GM21528 (cell line): Measurements from ENCODE around the gene SMIM38.
"Not testable (repeated sequence)": the region's sequence is repeated elsewhere in the genome, so short reads cannot be mapped to it uniquely, and the experiment has no call there.

Source experiments
- ATAC-seq: cut with Tn5 transposase; IDR thresholded peaks from one replicate; pipeline ENCODE4 v1.9.1; 2021; ENCODE audit warnings: mild to moderate bottlenecking, moderate library complexity; ENCODE audit not compliant: unreplicated experiment, low FRiP score

The SMIM38 gene

DNA sequence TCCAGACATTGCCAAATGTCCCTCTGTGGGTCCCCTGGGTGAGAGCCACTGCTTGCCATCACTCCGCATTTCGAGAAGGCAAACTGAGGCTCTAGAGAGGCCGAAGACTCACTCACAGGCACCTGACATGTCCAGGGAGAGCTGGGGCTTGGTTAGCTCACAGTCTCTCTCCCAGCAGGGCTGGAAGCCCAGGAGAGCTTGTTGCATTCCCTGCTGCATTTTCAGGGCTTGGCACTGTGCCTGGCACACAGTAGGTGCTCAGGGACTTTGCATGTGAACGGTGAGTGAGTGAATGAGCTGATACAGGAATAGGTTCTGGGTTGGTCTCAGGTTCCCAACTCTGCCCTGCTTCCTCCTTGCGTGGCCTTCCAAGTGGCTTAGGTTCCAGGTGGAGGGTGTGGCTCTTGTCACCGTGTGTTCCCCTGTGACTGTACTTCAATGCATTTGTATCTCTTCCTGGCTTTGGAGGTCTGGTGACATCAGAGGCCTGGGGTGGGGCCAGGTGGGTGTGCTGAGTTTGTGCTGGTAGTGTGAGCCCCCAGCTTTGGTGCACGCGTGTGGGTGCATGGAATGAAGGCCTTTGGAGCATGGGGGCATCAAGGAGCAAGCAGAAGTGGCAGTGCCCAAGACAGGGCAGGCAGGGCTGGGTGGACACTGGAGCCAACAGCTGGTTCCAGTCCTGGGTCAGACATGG, 18.4 kb upstream of the SMIM38 start:
- no peak for ATAC-seq

DNA sequence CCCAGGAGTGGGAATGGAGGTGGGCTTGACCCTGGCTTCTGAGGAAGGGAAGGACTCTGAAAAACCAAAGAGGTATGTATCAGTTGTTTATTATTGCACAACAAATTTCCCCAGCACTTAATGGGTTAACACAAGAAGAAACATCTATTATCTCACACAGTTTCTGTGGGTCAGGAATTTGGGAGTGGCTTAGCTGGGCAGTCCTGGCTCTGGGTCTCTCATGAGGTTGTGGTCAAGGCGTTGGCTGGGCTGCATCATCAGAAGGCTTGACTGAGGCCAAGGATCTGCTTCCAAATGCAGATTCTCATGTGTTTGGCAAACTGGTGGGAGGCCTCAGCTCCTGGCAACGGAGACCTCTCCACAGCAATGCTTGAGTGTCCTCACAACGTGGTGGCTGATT, 17.5 kb upstream of the SMIM38 start:
- ATAC-seq, result no peak

DNA sequence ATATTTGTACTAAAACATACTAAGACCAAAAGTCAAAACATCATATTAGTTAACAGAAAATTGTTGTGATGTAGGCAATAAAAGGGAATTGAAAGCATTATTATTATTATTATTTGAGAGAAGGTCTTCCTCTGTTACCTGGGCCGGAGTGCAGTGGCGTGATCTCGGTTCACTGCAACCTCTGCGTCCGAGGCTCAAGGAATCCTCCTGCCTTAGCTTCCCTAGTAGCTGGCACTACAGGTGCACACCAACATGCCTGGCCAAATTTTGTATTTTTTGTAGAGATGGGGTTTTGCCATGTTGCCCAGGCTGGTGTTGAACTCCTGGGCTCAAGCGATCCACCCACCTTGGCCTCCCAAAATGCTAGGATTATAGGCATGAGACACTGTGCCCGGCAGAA, 15.6 kb upstream of the SMIM38 start:
- not testable (repeated sequence) for ATAC-seq

DNA sequence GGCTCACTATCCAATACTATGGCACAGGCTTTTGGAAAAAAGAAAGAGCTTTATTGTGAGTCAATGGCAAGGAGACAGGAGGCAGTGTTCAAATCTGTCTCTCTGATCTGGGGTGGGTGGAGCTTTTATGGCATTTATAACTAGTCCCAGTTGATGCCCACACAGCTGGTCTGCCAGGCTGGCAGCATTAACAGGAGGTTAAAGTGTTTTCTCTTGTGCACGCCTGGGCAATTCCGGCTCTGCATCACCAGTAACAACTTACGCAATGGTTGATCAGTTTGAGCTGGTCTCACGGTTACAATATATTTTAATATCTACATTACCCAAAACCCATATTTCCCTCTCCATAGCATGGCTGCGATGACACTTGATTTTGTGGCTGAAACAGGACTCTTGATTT, 15.1 kb upstream of the SMIM38 start:
- no peak for ATAC-seq

DNA sequence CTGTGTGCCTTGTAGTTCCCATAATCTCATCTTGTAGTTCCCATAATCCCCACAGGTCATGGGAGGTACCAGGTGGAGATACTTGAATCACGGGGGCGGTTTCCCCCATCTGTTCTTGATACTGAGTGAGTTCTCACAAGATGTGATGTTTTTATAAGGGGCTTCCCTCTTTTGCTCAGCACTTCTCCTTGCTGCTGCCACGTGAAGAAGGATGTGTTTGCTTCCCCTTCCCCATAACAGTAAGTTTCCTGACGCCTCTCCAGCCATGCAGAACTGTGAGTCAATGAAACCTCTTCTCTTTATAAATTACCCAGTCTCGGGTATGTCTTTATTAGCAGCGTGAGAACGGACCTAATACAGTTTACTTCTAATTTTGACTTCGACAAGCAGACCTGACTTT, 14.0 kb upstream of the SMIM38 start:
- no peak for ATAC-seq

DNA sequence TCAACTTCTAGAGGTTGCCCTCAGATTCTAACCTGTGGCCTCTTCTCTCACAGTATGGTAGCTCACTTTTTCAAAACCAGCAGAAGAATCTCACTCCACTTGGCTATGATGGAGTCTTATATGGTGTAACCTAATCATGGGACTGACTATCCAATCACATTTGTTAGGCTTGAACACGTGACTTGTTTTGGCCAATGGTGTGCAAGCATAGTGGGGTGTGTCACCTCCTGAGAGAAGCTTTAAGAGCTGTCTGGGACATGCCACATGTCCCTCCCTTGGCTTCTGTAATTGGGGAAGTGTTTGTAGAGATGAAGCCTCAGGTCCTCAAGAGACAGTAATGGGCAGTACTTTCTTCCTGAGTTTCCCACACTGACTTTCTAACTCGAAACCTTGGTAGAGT, 12.8 kb upstream of the SMIM38 start:
- ATAC-seq, result no peak

DNA sequence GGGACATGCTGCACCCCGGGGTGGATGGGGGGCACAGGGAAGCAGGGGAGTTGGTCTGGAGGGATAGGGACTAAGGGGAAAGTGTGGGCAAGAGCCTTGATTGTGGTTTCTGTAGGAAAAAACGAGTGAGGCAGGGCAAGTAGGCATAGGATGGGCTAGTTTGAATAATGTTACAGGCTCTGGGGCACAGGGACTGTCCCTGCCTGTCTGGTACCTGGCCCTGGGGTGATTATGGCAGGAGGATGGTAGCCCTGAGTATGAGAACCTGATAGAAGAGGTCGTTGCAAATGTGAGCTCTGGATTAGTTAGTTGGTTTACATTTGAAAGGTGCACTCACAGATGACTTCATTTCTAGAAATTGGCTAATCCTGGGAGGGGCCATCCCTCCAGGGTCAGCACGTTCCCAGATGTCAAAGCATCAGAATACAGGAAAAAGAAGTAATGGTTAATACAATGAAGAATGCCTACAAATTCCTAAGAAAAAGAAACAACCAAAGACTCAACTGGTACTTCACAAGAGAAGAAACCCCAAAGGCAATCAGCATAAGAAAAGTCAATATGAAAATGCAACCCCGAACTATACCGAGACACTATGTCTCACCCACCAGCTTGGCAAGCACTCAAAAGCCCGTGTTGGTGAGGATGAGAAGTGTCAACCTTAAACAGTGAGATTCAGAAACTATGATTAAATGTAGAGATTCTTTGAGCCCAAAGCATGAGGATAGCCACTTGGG, 11.3 kb upstream of the SMIM38 start:
- ATAC-seq, result no peak

DNA sequence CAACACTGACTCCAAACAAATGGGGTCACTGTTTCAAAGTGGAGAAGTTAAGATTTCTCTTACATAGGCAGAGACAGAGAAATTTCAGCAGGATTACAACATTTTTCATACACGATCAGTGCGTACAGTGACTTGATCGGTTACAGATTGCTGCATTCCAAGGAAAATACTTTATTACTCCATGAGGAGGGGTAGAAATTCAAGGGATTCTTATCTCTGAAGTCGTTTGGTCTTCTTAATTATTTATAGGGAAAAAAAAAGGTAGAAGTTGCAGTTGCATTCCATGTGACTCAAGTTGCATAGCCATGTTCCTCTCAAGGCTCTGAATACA, 10.7 kb upstream of the SMIM38 start:
- no peak for ATAC-seq

DNA sequence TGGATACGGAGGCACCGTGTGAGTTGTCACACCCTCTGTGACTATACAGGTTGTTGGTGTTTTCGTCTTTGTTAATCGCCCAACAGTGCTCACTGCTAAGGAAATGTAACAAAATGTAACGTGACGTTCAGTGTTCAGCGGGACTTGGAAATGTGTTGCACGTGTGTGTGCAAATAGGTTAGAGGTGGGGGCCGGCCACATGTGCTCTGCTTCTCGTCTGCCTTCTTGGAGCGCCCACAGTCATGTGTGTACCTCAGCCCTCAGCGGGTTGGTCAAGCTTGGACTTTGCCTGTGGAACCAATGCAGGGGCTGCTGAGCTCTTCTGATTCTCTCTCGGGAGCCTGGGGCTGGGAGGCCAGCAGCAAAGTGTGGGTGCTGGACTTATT, 7.4 kb upstream of the SMIM38 start:
- no peak for ATAC-seq

DNA sequence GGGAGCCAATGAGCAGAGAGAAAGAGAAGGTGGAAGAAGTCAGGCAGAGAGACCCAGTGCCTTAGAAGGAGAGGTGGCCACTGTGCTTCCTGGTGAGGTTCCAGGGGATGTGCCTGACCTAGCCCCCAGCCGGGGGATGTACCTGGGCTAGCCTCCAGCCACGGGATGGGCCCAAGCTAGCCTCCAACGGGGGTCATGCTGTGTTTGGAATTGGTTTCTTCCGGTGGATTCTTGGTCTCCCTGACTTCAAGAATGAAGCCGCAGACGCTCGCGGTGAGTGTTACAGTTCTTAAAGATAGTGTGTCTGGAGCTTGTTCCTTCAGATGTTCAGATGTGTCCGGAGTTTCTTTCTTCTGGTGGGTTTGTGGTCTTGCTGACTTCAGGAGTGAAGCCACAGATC, 6.9 kb upstream of the SMIM38 start:
- ATAC-seq, result no peak

DNA sequence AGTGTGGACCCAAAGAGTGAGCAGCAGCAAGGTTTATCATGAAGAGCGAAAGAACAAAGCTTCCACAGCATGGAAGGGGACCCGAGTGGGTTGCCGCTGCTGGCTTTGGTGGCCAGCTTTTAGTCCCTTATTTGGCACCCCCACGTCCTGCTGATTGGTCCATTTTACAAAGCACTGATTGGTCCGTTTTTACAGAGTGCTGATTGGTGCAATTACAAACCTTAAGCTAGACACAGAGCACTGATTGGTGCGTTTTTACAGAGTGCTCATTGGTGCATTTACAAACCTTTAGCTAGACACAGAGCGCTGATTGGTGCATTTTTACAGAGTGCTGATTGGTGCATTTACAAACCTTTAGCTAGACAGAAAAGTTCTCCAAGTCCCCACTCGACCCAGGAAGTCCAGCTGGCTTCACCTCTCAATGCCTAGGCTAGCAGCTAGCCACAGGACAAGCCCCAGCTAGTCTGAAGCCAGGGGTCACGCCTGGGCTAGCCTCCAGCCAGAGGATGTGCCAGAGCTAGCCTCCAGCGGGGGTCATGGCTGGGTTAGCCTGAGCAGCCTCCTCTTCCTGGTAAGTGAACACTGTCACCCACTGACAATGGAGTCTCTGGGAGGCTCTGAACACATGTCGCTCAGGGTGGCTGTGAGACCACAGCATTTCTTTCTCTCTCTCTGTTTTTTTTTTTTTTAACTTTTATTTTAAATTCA, 6.2 kb upstream of the SMIM38 start:
- not testable (repeated sequence) for ATAC-seq

DNA sequence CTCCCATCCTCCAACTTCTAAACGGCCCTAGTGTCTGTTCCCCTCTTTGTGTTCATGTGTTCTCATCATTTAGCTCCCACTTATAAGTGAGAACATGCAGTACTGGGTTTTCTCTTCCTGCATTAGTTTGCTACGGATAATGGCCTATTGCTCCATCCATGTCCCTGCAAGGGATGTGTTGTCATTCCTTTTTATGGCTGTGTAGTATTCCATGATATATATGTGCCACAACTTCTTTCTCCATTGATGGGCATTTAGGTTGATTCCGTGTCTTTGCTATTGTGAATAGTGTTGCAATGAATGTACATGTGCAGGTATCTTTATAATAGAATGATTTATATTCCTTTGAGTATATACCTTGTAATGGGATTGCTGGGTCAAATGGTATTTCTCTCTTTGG, 5.6 kb upstream of the SMIM38 start:
- no peak for ATAC-seq

DNA sequence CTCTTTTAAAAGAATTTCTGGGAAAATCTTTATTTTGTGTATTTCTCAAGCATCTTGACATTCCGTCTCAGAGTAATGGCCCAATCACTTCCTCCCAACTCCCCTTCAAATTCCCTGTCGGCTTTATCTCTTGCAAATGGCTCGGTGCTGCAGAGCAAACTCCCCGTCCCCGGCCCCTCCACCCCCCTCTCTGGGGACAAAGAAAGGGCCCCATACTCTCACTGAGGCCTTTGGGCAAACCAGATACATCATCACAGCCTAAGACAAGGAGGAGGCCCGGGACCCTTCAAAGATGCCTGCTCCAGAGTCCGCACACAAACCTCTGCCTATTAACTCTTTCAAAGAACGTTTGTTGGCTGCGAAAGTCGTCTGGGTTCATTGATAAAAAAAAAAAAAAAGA, 3.9 kb upstream of the SMIM38 start:
- no peak for ATAC-seq

DNA sequence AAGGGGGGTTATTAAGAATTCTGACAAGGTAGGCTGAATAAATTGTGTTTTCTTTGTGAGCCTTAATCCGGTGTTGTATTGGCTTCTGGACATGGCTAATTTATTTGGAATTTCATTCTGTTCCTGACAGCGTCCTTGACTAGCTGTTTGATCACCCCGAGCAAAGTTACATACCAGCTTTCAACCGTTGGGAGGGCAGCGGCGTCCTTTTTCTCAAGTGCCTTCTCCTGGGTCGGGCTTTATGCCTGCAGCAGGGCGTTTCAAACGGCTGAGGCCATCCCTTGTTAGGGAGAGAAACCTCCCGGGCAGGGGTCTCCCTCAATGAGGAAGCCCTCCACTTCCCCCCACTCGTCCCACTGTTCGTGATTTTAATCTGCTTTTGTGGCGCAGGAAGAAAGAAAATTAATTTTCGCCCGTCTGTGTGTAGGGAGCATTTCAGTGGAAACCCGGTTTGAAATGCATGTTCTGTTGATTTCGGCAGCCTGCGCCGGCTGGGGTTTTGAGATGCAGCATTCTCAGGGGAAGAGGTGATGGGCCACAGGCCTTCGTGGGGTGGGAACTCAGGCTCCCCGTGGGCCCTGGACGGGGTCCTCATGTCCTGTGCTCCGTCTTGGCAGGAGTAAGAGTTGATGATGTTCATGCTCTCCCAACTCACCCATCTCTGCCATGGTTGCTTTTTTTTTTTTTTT, 2.9 kb upstream of the SMIM38 start:
- no peak for ATAC-seq

DNA sequence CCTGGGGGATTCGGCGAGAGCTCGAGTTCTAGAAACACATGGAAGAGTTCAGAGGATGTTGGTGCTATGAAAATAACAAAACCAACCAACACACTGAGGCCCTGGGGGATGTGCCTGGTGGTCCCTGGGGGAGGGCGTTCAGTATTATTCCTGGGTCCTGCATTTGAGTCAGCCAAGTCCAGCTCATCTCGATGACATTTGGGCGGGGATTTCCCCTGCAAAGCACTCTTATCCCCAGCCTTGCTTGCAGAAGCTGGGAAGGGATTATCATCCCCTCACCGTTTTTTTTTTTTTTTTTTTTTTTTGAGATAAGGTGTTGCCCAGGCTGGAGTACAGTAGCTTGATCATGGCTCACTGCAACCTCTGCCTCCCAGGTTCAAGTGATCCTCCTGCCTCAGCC, 2.1 kb upstream of the SMIM38 start:
- ATAC-seq, result no peak

DNA sequence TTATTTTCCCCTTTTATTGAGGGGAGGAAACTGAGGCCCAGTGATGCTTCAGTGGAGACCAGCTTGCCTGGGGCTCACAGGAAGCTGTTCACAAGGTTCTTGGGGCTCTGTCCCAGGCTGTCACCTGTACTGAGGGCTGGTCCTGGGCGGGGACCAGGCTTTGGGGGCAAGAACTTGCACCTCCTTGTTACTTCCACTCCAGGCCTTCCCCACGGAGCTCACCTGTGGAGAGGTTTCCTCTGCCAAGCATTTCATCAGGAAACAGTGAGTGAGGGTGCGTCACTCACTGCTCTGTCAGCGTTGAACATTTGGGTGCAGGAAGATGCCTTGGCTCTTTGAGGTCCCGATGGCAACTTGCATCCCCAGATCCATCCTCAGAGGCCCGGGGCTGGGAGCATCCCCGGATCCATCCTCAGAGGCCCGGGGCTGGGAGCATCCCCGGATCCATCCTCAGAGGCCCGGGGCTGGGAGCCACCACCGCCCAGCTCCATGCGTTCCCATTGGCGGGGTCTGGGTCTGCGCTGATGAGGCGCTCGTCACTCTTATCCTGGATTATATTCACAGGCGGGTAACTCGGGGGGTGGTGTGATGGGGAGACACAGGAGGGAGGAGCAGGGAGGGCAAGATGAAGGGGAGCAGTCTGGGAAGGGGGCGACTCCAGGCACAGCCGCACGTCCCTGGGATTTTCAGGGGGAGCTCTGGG, 1.4 kb upstream of the SMIM38 start:
- no peak for ATAC-seq

DNA sequence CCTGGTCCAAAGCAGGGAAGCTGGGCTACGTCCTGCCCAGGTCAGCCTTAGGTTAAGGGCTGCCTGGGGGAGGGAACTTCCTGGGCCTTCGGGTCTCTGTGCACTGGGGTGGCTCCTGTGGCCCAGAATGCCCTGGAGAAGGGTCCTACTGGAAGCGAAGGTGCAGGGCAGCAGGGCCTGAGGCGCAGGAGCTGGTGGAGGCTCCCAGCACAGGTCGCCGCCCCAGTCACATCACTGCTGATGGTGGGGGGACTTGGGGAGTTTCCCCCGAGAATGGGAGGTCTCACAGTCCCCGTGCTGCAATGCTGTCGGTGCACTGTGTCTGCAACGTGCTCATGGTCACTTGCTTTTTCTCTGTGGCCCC, 815 bp upstream of the SMIM38 start:
- no peak for ATAC-seq

DNA sequence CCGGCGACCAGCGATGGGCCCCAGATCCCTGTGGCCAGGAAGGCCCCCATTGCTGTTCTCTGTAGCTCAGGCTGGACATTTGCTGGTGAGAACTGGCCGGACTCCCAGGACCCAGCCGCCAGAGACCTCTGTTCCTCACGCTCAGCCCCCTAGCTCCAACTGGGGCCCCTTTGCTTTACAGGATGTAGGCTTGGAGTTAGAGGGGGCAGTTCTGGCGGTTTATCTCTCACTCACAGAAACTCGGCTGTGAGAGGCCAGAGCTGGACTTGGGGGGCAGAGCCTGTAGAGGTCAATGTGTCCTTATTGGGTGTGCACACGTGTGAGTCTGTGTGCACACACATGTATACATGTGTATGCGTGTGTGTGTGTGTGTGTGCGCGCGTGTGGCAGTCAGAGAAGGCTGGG, 502 bp downstream of the SMIM38 start:
- ATAC-seq, result no peak

DNA sequence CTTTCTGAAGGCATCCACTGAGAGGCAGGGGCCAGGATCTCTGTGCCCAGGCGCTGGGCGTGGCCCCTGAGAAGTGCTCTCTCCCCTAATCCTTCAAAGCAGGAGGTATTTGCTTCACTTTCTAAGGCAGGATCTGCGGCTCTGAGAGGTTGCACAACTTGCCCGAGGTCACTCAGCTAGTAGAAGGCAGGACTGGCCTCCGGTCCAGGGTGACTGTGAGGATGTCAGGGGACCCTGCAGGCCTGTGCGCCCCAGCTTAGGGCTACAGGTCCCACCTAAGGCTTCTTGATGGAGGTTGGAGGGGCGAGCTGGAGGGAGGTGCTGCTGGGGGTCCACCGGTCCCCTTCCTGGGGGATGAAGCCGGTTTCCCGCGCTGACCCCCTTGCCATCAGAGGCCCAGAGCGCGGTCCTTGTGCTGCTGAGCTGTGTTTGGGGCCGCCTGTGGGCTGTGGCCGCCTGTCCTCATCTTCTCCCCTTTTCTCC, 979 bp downstream of the SMIM38 start:
- no peak for ATAC-seq

DNA sequence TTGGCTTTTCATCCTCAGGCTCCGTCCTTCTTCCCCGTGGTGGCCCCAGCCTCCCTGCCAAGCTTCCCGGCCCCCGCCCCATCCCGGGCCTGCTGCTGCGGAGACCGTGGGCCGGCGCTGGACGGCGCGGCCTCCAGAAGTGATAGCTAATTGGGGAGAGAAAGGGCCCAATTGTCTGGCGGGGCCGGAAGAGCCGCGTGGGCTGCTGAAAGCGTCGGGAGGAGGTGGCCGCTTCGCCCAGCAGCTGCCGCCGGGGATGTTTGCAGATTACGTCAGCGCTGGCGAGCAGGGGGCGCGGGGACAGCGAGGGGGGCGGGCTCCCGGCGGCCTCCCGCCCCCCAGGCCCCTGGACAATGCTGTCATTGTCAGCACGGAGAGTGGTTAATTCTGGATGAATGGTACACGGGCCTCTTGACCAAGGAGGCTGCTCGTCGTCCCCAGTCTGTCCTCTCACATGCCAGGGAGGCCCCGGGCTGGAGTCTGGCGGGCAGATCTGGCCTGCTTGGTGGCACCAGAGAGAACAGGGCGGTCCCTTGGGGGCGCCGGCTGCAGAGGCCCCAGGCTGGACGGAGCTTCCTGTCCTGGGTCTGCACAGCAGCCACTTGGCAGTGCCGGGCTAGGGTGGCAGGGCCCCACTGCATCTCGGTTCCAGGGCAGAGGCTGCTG, 1.6 kb downstream of the SMIM38 start:
- ATAC-seq, result no peak
